Measurements from ENCODE around the gene ACVR2B. TPM values are rescaled to one million over a fixed set of nuclear protein-coding genes. Genes with fewer than 3 reads are reported as not detected.

The ACVR2B gene
- total and polyA plus RNA-seq, 10 of the 15 experiments (the other 5 are each of a cell fraction or from before 2014, with no cell fraction given) = 0.27 to 2.9 (median 1.0) TPM

- in situ Hi-C loops (cut with MboI) = no loop called here
Observed at GRCh38 chr3:38472342-38472741, 18.7 kb downstream of the ACVR2B start.

GRCh38 chr3:38473229-38473628, 19.5 kb downstream of the ACVR2B start:
- H3K9me3 ChIP-seq (replicated peaks; ENCODE audit: control insufficient read depth, insufficient read depth, low read length) = peaks cover 2% of the 10 kb centered on the region; the same call in 2 of the 3 replicates
- BruUV-seq (replicated peaks) = no TSS peak
- no peak overlapping the region for H3K4me2 ChIP-seq (ENCODE audit: control insufficient read depth, insufficient read depth)
- ATAC-seq (no peak), DNase-seq (ENCODE audit: low read depth, low spot score) (no peak), FAIRE-seq (no peak)
- no peaks in the 10 kb centered on the region for H3K79me2 ChIP-seq (ENCODE audit: control insufficient read depth, insufficient read depth, low read length)
- no peaks in the 10 kb centered on the region for H3K4me1 ChIP-seq (ENCODE audit: control insufficient read depth, insufficient read depth, low read length)
- no peaks in the 10 kb centered on the region for H3K36me3 ChIP-seq (ENCODE audit: control insufficient read depth in 2 of 2, insufficient read depth in 2 of 2, low read length in 1 of 2)
- H2AFZ ChIP-seq (ENCODE audit: control insufficient read depth, low read depth, low read length) = no peak overlapping the region
- no peak overlapping the region for H3K4me3 ChIP-seq
- WGBS (ENCODE audit: insufficient coverage, insufficient replicate concordance, low lambda C conversion rate, missing lambda C conversion rate) = 95% methylated on average over 2 of the region's 2 CpGs
- no peak overlapping the region for H3K27ac ChIP-seq (ENCODE audit: control insufficient read depth, insufficient read depth)
- H4K20me1 ChIP-seq (ENCODE audit: control insufficient read depth, insufficient read depth) = no peaks in the 10 kb centered on the region
- ChIA-PET SMC1A (ENCODE audit: uncharacterized antibody, unreplicated experiment) (no interaction called here), CTCF (interaction anchor here (1.4 kb wide), 1 partner anchor 48 kb away, joined by 5 read pairs; no protein-coding TSS in a partner anchor), RAD21 (ENCODE audit: unreplicated experiment) (no interaction called here), POLR2A (no interaction called here)
- in situ Hi-C loops (cut with MboI) (no loop called here), intact Hi-C loops (cut with micrococcal nuclease; ENCODE audit: unreplicated experiment) (no loop called here)
- H3K27me3 ChIP-seq (replicated peaks in 1 of 2; ENCODE audit: control insufficient read depth in 2 of 2, insufficient read depth in 2 of 2, low read length in 1 of 2) = no peaks in the 10 kb centered on the region
- no peak overlapping the region for H3K9ac ChIP-seq (ENCODE audit: control insufficient read depth, insufficient read depth, low read length)
- no peak for TF ChIP-seq NFYA (IDR thresholded peaks at IDR 0.05; ENCODE audit: borderline replicate concordance, low read depth, low read length)
- TF ChIP-seq NFIC (IDR thresholded peaks at IDR 0.05; ENCODE audit: low read depth, low read length) = no peak
- no peak for TF ChIP-seq TCF3 (IDR thresholded peaks at IDR 0.05; ENCODE audit: borderline replicate concordance, insufficient read depth, low read depth, low read length)
- no peak for TF ChIP-seq NFYB (IDR thresholded peaks at IDR 0.05; ENCODE audit: insufficient read depth, low read depth, low read length)
- no peak for TF ChIP-seq KDM1A (IDR thresholded peaks at IDR 0.05; ENCODE audit: borderline replicate concordance)
- TF ChIP-seq NR2C1 (IDR thresholded peaks at IDR 0.05) = no peak
- no peak for TF ChIP-seq RELB (IDR thresholded peaks at IDR 0.05; ENCODE audit: low read depth)
- no peak for TF ChIP-seq PAX5 (IDR thresholded peaks at IDR 0.05; ENCODE audit: borderline replicate concordance, low read depth, low read length)
- TF ChIP-seq ZBED1 (IDR thresholded peaks at IDR 0.05; ENCODE audit: borderline replicate concordance) = no peak
- TF ChIP-seq MYC (IDR thresholded peaks at IDR 0.05; ENCODE audit: insufficient read depth, insufficient read length, insufficient replicate concordance, low read length, severe bottlenecking) = no peak
- no peak for TF ChIP-seq RB1 (IDR thresholded peaks at IDR 0.05; ENCODE audit: borderline replicate concordance)
- TF ChIP-seq ETV6 (conservative IDR thresholded peaks at IDR 0.05 in 1 of 2, IDR thresholded peaks at IDR 0.05 in 1 of 2; ENCODE audit: borderline replicate concordance in 1 of 2, low read depth in 1 of 2) = no peak
- no peak for TF ChIP-seq EED (IDR thresholded peaks at IDR 0.05; ENCODE audit: low read depth)

More at GRCh38 chr3:38472342-38472741, 18.7 kb downstream of the ACVR2B start:
- POLR2A ChIA-PET = no interaction called here
- Histone ChIP-seq H3K4me2 (ENCODE audit: control insufficient read depth, insufficient read depth) (no peak overlapping the region), H3K79me2 (ENCODE audit: control insufficient read depth, insufficient read depth, low read length) (no peaks in the 10 kb centered on the region), H3K4me1 (ENCODE audit: control insufficient read depth, insufficient read depth, low read length) (no peaks in the 10 kb centered on the region), H3K27ac (ENCODE audit: control insufficient read depth, insufficient read depth) (no peak overlapping the region), H3K27me3 (replicated peaks in 1 of 2; ENCODE audit: control insufficient read depth in 2 of 2, insufficient read depth in 2 of 2, low read length in 1 of 2) (no peaks in the 10 kb centered on the region), H3K36me3 (ENCODE audit: control insufficient read depth in 2 of 2, insufficient read depth in 2 of 2, low read length in 1 of 2) (no peaks in the 10 kb centered on the region), H3K9me3 (replicated peaks; ENCODE audit: control insufficient read depth, insufficient read depth, low read length) (peaks cover 2% of the 10 kb centered on the region; the same call in 2 of the 3 replicates), H2AFZ (ENCODE audit: control insufficient read depth, low read depth, low read length) (no peak overlapping the region), H3K9ac (ENCODE audit: control insufficient read depth, insufficient read depth, low read length) (no peak overlapping the region), H4K20me1 (ENCODE audit: control insufficient read depth, insufficient read depth) (no peaks in the 10 kb centered on the region), H3K4me3 (no peak overlapping the region)
- TF ChIP-seq RFX5 (IDR thresholded peaks at IDR 0.05; ENCODE audit: low read depth, low read length) (no peak), GABPA (IDR thresholded peaks at IDR 0.05; ENCODE audit: low read depth) (no peak), IRF4 (IDR thresholded peaks at IDR 0.05; ENCODE audit: low read depth, low read length) (no peak), ZNF24 (IDR thresholded peaks at IDR 0.05) (no peak), ZNF622 (IDR thresholded peaks at IDR 0.05) (no peak)
- DNase-seq (ENCODE audit: low read depth, low spot score) = no peak
- no peak for ATAC-seq
- RAD21 ChIA-PET (ENCODE audit: unreplicated experiment) = no interaction called here
- no peak for FAIRE-seq
- no TSS peak for BruUV-seq (replicated peaks)
- SMC1A ChIA-PET (ENCODE audit: uncharacterized antibody, unreplicated experiment) = no interaction called here
- intact Hi-C loops (cut with micrococcal nuclease; ENCODE audit: unreplicated experiment) = no loop called here
- 42% methylated on average over 1 of the region's 1 CpG for WGBS (ENCODE audit: insufficient coverage, insufficient replicate concordance, low lambda C conversion rate, missing lambda C conversion rate)
- CTCF ChIA-PET = no interaction called here
